Measurements from ENCODE around the gene PTCD3.

GRCh38 chr2:86079981-86080911 is 25.8 kb upstream of the PTCD3 start:
- no peak for TF ChIP-seq REST (IDR thresholded peaks at IDR 0.05; ENCODE audit: insufficient read depth in 1 of 2, low read depth in 2 of 2, low read length in 2 of 2)
- TF ChIP-seq SIN3A (IDR thresholded peaks at IDR 0.05; ENCODE audit: borderline replicate concordance, insufficient read depth, low read length): no peak
- no peak for TF ChIP-seq POLR2AphosphoS5 (IDR thresholded peaks at IDR 0.05; ENCODE audit: low read depth, low read length)
- TF ChIP-seq TAF1 (IDR thresholded peaks at IDR 0.05; ENCODE audit: borderline replicate concordance, insufficient read depth, low read length): no peak
- TF ChIP-seq FOXP2 (optimal IDR thresholded peaks at IDR 0.05; ENCODE audit: borderline replicate concordance, extremely low read depth, extremely low read length, insufficient read depth): no peak
